Breast epithelium (tissue), 3 donors: ENCODE measurements around the gene KCNMB2.

ENCODE experiments used
- POLR2A ChIP-seq: fragments of 450-650 bp; IDR thresholded peaks from one replicate; pipeline ENCODE4 v1.6.1; 2016; ENCODE audit warnings: antibody characterized with exemption, mild to moderate bottlenecking, moderate library complexity
- POLR2AphosphoS5 ChIP-seq, 3 donors: sonication (generic); formaldehyde crosslinking; IDR thresholded peaks; one replicate each; pipeline ENCODE4 v1.6.1; 2017; ENCODE audit warnings: antibody characterized with exemption in 3 of 3
- TF ChIP-seq, protein P1 (sequence below), 3 donors: fragments of 450-650 bp; IDR thresholded peaks; one replicate each; pipeline ENCODE4 v1.5.1; 2016 to 2017; ENCODE audit warnings: antibody characterized with exemption in 3 of 3, mild to moderate bottlenecking in 3 of 3, moderate library complexity in 3 of 3

DNA sequence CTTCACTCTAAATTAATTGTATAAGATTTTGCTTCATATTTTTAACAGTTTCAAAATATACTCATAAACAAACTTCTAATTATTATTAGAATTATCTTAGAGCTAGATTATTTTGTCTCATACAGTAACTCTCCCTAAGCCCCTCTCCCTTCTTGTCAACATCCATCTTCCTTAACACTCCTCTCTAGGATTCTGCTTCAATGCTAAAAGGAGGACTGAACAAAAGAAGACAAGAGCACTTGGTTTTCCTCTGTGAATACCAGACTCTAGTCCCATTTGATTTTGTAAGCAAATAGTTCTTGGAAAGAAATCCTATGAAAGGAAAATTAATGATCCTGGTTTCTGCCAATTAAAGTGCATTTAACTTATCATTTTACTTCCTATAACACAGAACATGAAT, 91.8 kb downstream of the KCNMB2 start:
- TF ChIP-seq, protein P1, sequence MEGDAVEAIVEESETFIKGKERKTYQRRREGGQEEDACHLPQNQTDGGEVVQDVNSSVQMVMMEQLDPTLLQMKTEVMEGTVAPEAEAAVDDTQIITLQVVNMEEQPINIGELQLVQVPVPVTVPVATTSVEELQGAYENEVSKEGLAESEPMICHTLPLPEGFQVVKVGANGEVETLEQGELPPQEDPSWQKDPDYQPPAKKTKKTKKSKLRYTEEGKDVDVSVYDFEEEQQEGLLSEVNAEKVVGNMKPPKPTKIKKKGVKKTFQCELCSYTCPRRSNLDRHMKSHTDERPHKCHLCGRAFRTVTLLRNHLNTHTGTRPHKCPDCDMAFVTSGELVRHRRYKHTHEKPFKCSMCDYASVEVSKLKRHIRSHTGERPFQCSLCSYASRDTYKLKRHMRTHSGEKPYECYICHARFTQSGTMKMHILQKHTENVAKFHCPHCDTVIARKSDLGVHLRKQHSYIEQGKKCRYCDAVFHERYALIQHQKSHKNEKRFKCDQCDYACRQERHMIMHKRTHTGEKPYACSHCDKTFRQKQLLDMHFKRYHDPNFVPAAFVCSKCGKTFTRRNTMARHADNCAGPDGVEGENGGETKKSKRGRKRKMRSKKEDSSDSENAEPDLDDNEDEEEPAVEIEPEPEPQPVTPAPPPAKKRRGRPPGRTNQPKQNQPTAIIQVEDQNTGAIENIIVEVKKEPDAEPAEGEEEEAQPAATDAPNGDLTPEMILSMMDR (IDR thresholded peaks at IDR 0.05) = no peak
- TF ChIP-seq POLR2A = no peak
- TF ChIP-seq POLR2AphosphoS5 (IDR thresholded peaks at IDR 0.05) = no peak
